ENCODE results near the gene GCNT4. TPM values are rescaled to one million over a fixed set of nuclear protein-coding genes. Genes with fewer than 3 reads are reported as not detected.
A peak's percentile ranks its signal among the peaks of the same experiment; 100 is the strongest.

The GCNT4 gene
- total and polyA plus RNA-seq, 8 donors: 1.5 to 6.4 (median 2.8) TPM

GRCh38 chr5:75055727-75056144, 3.4 kb upstream of the GCNT4 start:
- no peak for FAIRE-seq
- TF ChIP-seq CTCF (IDR thresholded peaks at IDR 0.05): no peak
- 89 to 94% methylated on average over 1 of the region's 1 CpG for WGBS, 2 donors
- H3K27ac ChIP-seq: no peak overlapping the region
- no peaks in the 10 kb centered on the region for H3K27me3 ChIP-seq
- no peak for ATAC-seq
- peaks cover 0 to 12% (median 8%) of the 10 kb centered on the region in 3 donors for H3K4me1 ChIP-seq
- no peak overlapping the region for H3K4me3 ChIP-seq
- no peak for DNase-seq
- intact Hi-C loops (cut with DNase I): no loop called here
- H3K9me3 ChIP-seq: no peaks in the 10 kb centered on the region
- H3K36me3 ChIP-seq: no peaks in the 10 kb centered on the region

- H3K4me1 ChIP-seq: peaks cover 0 to 15% (median 12%) of the 10 kb centered on the region in 3 donors
- H3K4me3 ChIP-seq: peak overlapping the region; percentile 66 to 88 (median 76)
- H3K27me3 ChIP-seq: no peaks in the 10 kb centered on the region
- ATAC-seq (peak; percentile 18 to 31 (median 23)), DNase-seq (peak in 4 of 6 donors; percentile 38 to 78 (median 50)), FAIRE-seq (no peak)
- no peak for TF ChIP-seq CTCF (IDR thresholded peaks at IDR 0.05)
- WGBS, 2 donors: 16 to 17% methylated on average over 28 of the region's 28 CpGs
- intact Hi-C loops (cut with DNase I): no loop called here
- H3K9me3 ChIP-seq: no peaks in the 10 kb centered on the region
- H3K36me3 ChIP-seq: no peaks in the 10 kb centered on the region
- peak overlapping the region; percentile 88 to 98 (median 94) for H3K27ac ChIP-seq
Measured at GRCh38 chr5:75054134-75054930, 2.0 kb upstream of the GCNT4 start.

GRCh38 chr5:75053304-75054133, 1.2 kb upstream of the GCNT4 start:
- Histone ChIP-seq H3K4me1 (peaks cover 0 to 15% (median 12%) of the 10 kb centered on the region in 3 donors), H3K4me3 (peak overlapping the region; percentile 66 to 88 (median 76)), H3K9me3 (no peaks in the 10 kb centered on the region), H3K27me3 (no peaks in the 10 kb centered on the region), H3K36me3 (no peaks in the 10 kb centered on the region), H3K27ac (peak overlapping the region; percentile 88 to 98 (median 94))
- peak; percentile 62 to 88 (median 70) for DNase-seq
- TF ChIP-seq CTCF (IDR thresholded peaks at IDR 0.05): peak in 1 of 4 donors; percentile 8
- peak; percentile 62 to 73 (median 68) for ATAC-seq
- intact Hi-C loops (cut with DNase I): no loop called here
- 0% methylated on average over 83 to 95 of the region's 95 CpGs for WGBS, 2 donors
- FAIRE-seq: no peak

GRCh38 chr5:75053054-75053303, 621 bp upstream of the GCNT4 start:
- intact Hi-C loops (cut with DNase I): no loop called here
- H3K4me1 ChIP-seq: peaks cover 0 to 15% (median 12%) of the 10 kb centered on the region in 3 donors

More at GRCh38 chr5:75053054-75053303, 621 bp upstream of the GCNT4 start:
- Histone ChIP-seq H3K36me3 (no peaks in the 10 kb centered on the region), H3K9me3 (no peaks in the 10 kb centered on the region), H3K27ac (peak overlapping the region; percentile 88 to 98 (median 94)), H3K27me3 (no peaks in the 10 kb centered on the region), H3K4me3 (peak overlapping the region; percentile 66 to 88 (median 76))
- no peak for TF ChIP-seq CTCF (IDR thresholded peaks at IDR 0.05)
- WGBS, 2 donors: 0% methylated on average over 17 to 40 of the region's 40 CpGs
- no peak for ATAC-seq
- FAIRE-seq: no peak
- DNase-seq: no peak

Measured in pancreas (tissue), 10 donors.